ENCODE data around the gene CCNYL1.

DNA sequence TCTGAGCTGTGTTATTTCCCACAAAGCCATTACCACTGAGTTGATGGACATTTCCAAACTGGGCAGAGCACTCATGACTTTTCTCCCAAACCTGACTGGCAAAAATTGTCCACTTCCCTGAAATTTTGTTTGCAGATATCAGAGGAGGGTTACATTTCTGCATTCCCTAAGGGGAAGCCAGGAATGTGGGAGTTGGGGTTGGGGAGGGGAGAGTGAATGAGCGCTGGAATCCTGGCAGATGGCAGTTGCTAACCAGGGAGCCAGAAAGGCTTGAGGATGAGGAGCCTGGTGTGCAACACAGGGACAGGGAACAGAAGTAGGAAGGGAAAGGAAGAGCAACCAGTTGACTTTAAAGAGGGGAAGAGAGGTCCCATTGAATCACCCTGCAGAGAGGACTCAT is 14.0 kb upstream of the CCNYL1 start:
- TF ChIP-seq, protein P1, sequence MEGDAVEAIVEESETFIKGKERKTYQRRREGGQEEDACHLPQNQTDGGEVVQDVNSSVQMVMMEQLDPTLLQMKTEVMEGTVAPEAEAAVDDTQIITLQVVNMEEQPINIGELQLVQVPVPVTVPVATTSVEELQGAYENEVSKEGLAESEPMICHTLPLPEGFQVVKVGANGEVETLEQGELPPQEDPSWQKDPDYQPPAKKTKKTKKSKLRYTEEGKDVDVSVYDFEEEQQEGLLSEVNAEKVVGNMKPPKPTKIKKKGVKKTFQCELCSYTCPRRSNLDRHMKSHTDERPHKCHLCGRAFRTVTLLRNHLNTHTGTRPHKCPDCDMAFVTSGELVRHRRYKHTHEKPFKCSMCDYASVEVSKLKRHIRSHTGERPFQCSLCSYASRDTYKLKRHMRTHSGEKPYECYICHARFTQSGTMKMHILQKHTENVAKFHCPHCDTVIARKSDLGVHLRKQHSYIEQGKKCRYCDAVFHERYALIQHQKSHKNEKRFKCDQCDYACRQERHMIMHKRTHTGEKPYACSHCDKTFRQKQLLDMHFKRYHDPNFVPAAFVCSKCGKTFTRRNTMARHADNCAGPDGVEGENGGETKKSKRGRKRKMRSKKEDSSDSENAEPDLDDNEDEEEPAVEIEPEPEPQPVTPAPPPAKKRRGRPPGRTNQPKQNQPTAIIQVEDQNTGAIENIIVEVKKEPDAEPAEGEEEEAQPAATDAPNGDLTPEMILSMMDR (IDR thresholded peaks at IDR 0.05): no peak
- TF ChIP-seq POLR2AphosphoS5 (IDR thresholded peaks at IDR 0.05) (no peak), POLR2A (IDR thresholded peaks at IDR 0.05) (no peak), EP300 (IDR thresholded peaks at IDR 0.05) (no peak)
